ENCODE results near the gene EXOC5. TPM values are rescaled to one million over a fixed set of nuclear protein-coding genes. Genes with fewer than 3 reads are reported as not detected.

The EXOC5 gene, protein sequence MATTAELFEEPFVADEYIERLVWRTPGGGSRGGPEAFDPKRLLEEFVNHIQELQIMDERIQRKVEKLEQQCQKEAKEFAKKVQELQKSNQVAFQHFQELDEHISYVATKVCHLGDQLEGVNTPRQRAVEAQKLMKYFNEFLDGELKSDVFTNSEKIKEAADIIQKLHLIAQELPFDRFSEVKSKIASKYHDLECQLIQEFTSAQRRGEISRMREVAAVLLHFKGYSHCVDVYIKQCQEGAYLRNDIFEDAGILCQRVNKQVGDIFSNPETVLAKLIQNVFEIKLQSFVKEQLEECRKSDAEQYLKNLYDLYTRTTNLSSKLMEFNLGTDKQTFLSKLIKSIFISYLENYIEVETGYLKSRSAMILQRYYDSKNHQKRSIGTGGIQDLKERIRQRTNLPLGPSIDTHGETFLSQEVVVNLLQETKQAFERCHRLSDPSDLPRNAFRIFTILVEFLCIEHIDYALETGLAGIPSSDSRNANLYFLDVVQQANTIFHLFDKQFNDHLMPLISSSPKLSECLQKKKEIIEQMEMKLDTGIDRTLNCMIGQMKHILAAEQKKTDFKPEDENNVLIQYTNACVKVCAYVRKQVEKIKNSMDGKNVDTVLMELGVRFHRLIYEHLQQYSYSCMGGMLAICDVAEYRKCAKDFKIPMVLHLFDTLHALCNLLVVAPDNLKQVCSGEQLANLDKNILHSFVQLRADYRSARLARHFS
- polyA plus RNA-seq (ENCODE audit: insufficient read length in 4 of 4): 10 to 100 TPM; 76.1 to 90.8 (median 78.5) TPM

DNA sequence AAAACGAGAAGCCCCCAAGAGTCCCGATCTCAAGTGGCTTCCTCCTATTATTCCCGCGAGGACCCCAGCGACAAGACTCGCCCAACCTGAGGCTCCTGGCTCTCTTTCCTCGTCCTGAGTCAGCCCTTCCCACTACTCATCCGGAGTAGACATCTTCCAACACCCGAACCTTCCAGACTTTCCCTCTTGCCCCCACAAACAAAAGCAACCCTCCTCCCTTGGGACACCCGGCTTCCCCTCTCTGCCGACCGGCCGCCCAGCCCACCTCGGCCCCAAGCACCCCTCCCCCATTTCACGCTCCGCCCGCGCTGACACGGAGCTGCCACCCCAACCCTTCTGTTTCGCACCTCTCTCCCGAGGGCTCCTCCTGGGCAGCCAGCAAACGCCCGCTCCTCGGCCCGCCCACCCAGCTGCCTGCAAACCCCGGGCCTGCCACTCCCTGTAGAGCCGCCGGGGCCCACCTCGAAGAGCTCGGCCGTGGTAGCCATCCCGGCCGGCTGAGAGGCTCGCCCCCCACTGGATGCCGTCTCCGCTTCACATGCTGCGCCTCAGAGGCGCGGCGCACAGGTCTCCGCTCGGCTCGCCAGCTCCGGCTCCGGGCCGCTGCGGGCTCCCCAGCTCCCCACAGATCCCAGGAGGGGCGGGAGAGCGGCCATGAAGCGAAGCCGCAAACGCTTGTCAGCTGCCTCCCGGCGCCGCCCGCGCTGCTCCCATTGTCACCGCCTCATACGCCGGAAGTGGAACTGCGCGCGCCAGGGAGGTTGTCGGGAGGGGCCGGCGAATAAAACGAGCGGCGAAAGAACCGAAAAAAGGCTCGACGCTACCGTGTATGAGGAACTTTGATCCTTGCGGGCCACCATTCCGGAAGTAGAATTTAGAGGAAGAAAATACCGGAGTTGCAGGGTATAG, at the start of gene EXOC5, which contains the start of gene AP5M1:
Gene EXOC5, minus strand, starts transcription at position 745 of the 909 bp plus-strand sequence. Its CDS starts 257 bp downstream, at position 488.
Gene AP5M1, plus strand, starts transcription at position 811 of the 909 bp plus-strand sequence. CDS start 344 bp downstream, outside the sequence.
- peak; percentile 85 to 91 (median 90) for DNase-seq (ENCODE audit: low read depth in 4 of 4, low spot score in 3 of 4)

DNA sequence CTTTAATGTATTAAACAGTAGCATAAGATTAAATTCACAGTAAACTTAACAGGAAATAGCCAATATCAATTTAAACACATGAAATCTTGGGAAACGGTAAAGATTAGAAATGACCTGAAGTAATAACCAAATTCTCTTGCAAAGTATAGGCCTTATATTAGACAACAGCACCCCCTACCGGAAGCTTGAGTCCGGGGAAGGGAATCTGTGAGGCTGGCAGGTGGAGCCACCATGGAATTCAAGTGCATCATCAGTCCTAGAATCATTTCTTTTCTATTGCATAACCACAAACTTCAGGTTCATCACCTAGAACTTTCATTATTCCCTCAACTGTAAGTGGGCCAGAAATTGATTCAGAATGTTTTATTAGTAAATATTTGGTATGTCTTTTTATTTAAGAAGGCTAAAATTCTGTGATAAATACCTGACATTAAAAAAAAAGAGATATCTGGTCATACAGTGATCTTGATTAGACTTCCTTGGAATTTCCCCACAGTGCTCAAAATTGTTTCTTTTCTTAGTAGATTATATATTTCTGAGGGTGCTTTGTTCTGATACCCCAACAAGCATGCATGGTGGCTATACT, 48.6 kb upstream of the EXOC5 start:
- peak; percentile 36 to 59 (median 44) for DNase-seq (ENCODE audit: low read depth in 4 of 4, low spot score in 3 of 4)

DNA sequence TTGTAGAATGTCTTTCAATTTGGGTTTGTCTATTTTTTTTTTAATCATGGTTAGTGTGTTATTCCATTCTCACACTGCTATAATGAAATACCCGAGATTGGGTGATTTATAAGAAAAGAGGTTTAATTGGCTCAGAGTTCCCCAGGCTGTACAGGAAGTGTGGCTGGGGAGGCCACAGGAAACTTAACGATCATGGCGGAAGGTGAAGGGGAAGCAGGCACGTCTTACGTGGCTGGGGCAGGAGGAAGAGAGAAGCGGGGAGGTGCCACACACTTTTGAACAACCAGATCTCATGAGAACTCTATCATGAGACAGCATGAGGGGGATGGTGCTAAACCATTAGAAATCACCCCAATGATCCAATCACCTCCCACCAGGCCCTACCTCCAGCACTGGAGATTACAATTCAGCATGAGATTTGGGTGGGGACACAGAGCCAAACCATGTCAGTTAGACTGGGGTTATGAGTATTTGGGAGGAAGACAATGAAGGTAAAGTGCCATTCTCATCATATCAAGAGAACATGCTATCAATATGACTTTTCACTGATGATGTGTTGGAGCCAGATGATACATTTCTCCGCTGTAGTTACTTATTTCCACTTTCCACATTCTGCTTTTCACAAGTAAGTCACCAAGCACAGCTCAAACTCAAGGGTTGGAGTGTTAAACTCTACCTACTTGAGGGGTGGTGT, 45.8 kb upstream of the EXOC5 start:
- no peak for DNase-seq (ENCODE audit: low read depth in 4 of 4, low spot score in 3 of 4)

DNA sequence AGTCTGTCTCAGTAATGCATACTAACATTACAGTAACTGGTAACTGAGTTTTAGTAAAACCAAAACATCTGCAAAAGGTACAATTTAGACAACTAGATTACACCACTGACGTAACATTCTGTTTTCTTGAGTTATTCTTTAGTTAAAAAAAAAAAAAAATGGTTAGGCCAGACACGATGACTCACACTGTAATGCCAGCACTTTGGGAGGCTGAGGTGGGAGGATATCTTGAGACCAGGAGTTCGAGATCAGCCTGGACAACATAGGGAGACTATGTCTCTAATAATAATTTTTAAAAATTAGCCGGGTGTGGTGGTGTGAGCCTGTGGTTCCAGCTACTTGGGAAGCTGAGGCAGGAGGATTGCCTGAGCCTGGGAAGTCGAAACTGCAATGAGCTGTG, 34.2 kb upstream of the EXOC5 start:
- DNase-seq (ENCODE audit: low read depth in 4 of 4, low spot score in 3 of 4): no peak

DNA sequence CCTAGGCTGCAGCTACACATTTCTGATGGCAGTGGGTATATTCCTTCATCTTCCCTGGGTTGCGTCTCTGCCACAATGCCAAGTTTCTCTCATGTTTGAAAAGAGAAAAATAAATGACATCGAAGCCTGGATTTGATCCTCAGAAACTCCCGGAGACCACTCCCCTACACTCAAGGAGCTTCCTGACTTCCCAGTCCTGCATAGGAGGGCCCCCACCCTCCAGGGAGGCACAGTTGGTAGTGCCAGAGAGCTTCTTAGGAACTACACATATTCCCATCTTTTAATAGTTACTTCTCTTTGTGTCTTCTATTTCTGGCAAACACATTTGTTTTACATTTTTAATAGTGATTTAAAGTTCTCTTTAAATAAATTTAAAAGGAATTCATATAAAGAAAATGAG, 30.8 kb upstream of the EXOC5 start:
- DNase-seq (ENCODE audit: low read depth in 4 of 4, low spot score in 3 of 4): no peak

DNA sequence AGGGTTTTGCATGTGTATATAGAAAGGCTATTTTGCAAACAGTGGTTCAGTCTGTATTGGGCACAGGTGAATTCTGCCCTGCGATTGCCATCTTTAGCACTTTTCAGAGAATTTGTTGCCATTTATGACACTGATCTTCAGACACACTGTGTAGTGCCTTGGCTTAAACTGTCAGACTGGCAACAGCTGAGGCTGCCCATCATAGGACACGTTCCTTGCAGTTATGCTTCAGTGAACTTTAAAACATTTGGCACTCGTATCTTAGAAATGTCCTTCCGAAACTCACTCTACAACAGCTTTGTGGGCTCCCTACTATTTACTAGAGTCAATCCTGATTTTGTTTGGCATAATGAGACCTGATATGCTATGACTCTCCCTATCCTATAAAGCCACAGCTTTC, 29.1 kb upstream of the EXOC5 start:
- DNase-seq (ENCODE audit: low read depth in 4 of 4, low spot score in 3 of 4): no peak

DNA sequence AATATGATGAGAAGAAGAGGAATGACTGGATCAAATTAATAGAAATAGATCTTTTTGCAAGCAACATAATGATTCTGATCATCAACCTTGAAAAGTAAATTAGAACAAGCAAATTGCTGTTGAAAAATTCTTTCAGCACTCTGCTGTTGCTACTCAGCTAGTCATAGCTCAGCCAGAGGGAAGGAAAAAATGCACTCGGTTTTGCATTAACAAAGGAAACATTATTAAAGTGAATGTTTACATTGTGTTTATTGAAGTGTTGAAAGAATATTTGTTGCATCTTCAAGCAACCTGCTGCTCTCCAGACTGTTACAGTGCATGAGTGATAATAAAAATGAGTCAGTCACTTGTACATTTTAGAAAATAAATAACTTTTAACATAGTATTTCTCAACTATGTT, 26.5 kb upstream of the EXOC5 start:
- DNase-seq (ENCODE audit: low read depth in 4 of 4, low spot score in 3 of 4): no peak

DNA sequence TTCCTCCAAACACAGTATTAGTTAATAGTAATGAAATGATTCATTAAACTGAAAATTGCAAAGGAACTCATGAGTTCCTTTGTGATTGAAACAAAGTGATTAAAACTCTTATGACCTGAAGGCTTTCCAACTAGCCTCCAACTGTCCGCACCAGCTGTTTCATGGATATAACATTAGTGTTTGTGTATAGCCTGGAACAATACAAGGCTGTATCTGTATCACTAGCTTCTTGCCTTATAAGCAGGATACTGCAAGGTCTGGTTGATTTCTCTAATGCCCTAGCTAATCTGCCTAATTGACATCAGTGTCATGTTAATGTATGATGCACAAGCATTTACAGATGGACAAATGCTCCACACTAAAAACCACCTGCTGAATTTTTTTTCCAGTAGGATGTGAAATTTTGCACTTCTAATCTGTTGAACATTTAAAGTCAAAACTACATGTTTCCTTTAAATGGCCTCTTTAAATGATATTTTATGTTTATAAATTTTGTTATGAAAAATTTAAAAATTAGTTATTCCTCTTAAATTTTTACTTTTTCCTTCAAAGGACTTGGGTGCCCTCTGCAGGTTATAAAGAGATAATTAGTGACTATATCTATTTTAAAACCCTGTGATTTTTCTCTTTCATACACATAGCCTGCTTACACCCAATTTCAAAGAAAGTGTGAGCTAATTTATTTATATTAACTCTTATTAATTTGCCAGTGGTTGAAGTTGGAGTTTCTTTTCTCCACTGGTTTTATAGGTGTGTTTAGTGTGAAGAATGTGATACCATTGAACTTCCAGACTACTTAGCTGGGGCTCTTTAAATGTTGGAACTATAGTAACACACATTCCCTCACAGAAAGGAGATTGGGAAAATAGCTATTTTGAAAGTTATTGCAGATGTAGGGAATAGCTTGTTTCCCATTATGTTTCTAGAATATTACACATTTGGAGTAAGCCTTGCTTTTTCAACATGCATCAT, 25.4 kb upstream of the EXOC5 start:
- DNase-seq (ENCODE audit: low read depth in 4 of 4, low spot score in 3 of 4): no peak

DNA sequence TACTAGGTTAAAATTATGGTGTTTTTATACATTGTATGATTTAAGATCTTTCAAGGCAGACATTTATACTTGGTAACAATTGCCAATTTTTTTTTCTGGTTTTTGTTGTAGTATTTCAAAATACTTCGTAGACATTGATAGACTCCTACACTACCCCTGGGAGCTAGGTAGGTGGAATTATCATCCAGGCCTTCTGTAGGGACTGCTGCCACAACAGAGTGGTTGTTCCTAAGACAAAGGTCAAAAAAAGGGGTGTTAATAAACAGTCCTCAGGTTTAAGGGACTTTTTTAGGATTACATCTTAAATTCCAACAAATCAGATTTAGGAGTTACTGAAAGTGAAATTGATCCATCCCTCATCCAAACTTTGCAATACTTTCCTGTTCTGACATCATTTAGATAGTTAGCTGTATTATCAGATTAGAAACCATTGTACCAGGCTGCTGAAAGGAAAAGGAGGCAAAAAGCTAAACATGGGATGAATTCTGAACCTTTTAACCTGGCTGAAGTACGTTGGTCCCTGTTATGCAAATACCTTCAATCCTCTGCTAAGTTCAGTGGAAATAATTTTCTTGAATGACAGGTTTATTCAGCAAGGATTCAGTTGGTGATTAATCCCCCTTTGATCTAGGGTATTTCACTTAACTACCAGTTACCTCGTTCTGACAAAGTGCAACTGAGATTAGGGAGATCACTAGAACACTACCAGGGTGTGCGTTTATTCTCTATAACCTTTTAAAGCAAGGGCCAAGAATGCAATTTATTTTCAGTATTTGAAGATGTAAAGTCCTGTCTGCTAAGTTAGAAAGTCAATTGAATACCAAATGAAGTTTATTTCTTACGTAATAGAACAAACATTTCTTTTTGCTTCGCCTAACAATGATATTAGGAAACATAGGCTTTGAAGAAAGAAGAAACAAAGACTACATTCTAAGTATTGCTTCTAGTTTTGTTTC, 23.3 kb upstream of the EXOC5 start:
- DNase-seq (ENCODE audit: low read depth in 4 of 4, low spot score in 3 of 4): no peak

DNA sequence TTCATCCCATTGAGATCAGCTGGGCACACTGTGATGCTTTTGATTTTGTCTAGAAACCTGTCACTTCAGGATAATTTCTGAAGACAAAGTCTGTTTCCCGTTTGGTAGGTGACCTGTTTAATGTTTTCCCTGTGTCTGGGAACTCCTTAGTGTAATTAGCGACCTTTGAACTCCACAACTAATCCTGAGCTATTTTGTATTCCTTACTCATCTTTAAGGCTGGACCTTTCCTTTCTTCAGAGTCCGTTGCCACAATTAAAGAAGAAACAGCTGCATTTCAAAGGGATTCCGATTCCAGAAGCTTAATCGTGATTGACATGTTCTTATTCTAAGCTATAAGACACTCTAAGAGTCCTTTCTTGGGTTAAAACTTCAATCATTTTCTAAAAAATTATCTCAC, 22.0 kb upstream of the EXOC5 start:
- DNase-seq (ENCODE audit: low read depth in 4 of 4, low spot score in 3 of 4): no peak

DNA sequence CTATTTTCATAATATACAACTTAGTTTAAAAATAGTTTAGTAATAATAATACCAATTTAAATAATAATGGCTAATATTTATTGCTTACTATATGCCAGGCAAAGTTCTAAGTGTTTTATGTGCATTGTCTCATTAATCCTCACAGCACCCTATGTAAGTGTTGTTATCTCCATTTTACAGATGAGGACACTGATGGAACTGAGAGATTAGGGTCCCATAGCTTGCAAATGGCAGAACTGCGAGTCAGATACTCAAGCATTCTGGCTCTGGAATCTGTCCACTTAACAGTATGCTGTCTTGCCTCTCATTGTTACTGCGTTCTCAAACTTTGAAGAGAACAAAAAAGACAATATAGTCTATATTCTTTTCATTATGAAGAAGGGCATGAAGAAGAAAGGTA, 19.0 kb upstream of the EXOC5 start:
- DNase-seq (ENCODE audit: low read depth in 4 of 4, low spot score in 3 of 4): no peak

DNA sequence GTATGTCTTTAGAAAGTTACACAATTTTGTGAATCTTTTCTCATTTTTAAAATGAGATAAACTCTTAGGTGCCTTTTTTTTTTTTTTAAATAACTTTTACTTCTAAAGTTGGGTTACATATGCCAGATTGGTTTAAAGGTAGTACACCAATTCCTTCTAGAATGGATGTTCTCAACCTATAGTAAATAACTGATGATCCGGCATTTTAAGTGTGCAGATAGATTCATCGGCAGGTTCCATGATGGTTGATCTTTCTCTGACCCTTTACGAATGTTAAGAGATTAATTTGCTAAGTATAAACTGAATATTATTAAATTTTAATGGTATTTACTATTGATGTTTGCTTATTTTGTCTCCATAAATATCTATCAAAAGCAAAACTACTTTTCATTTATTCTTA, 8.4 kb upstream of the EXOC5 start:
- DNase-seq (ENCODE audit: low read depth in 4 of 4, low spot score in 3 of 4): no peak

DNA sequence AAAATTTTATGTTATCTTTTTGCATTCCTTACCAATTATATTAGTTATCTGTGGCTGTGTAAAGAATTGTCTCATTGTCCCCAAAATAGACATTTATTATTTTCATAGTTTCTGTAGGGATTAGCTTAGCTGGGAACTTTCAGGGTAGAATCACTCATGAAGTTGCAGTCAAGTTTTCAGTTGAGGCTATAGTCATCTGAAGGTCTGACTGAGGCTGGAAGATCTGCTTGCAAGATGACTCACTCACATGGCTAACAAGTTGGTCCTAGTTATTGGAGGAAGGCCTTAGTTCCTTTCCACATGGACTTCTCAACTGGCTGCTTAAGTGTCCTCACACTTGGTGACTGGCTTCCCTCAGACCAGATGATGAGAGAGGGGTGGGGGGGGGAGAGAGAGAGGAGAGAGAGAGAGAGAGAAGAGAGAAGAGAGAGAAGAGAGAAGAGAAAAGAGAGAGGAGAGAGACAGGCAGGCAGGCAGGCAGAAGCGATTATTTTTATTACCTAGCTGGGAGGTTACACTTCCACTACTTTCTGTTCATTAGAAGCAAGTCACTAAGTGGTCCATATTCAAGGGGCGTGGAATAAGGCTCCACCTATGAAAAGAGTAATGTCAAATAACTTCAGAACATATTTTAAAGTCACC, 6.4 kb upstream of the EXOC5 start:
- no peak for DNase-seq (ENCODE audit: low read depth in 4 of 4, low spot score in 3 of 4)

DNA sequence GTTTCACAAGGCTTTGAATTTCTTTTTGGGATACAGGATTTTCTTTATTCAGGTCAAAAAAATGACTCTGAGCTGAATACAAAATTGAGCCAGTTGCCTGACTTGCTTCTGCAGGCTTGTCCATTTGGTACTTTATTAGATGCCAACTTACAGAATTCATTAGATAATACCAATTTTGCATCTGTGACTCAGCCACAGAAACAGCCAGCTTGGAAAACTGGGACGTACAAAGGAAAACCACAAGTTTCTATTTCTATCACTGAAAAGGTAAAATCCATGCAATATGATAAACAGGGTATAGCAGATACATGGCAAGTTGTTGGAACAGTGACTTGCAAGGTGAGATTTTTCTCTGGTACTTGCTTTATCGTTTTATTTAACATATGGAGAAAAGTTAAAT, 5.8 kb upstream of the EXOC5 start:
- DNase-seq (ENCODE audit: low read depth in 4 of 4, low spot score in 3 of 4): no peak

DNA sequence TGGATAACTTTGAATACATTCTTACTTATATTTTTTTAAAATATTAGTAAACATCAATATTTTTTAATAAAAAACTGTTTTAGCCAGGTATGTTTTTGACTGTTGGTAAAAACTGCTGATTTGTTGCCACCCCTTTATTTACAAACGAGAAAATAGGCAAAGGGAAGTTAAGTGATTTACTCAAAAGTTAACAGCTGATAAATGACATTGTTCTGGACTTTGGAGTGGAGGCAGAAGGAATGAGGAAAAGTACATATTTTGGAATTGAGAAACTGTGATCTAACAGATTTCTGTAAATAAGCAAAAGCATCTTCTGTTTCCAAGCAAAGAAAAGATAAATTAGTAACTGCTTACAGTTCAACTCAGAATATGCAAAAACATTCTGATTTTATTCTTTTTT, 4.5 kb upstream of the EXOC5 start:
- DNase-seq (ENCODE audit: low read depth in 4 of 4, low spot score in 3 of 4): no peak

DNA sequence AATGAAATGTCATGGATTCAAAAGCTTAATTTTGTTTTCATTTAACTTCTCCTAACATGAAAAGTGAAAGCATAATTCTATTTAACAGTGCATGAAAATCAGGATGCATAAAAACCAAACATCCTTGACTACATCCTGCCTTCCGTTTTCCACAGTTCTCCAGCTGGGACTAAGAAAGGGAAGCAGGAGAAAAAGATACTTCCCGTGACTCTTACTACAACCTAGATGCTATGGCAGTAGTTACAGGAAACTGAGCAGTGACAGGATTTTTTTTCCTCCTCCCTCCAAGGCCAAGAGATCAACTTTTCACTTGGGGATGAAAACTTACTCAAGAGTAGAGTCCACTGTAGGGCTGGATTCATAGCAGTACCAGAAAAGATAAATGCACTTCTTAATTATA, 2.6 kb downstream of the EXOC5 start:
- DNase-seq (ENCODE audit: low read depth in 4 of 4, low spot score in 3 of 4): peak in 1 of 4 donors; percentile 4

DNA sequence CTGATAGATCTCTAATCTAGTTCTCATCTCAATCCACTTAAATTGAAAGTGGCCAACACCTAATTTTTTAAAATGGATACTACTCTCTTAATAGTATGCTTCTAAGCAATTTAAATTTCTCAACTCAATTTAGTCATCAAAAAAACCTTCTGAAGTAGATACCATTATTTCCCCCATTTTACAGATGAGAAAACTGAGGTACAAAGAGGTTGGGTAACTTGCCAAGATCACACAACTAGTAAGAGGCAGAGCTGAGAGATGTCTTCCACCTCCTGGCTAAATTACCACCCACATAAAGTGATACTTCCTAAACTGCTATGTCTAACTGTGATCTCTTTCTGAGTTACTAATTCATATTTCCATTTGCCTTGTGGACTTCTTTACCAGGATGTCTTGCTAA, 6.6 kb downstream of the EXOC5 start:
- no peak for DNase-seq (ENCODE audit: low read depth in 4 of 4, low spot score in 3 of 4)

All from left renal pelvis (tissue), 4 donors.